ENCODE results near the gene FHAD1. TPM values are rescaled to one million over a fixed set of nuclear protein-coding genes. Genes with fewer than 3 reads are reported as not detected.

Gene FHAD1
- total and polyA plus RNA-seq, 9 of the 15 experiments (the other 6 are each of a cell fraction or from before 2014, with no cell fraction given), result 0.32 to 2.1 (median 1.5) TPM; not detected in 1

- DNase-seq (ENCODE audit: extremely low read depth in 1 of 4, low spot score in 3 of 4) (no peak), FAIRE-seq (no peak), ATAC-seq (no peak)
- TF ChIP-seq CCAR2 (IDR thresholded peaks at IDR 0.05; ENCODE audit: low read depth, low read length), result no peak
- TF ChIP-seq ZNF764 (CRISPR knock-in tag; IDR thresholded peaks at IDR 0.05; ENCODE audit: low read depth), result no peak
- no peak for TF ChIP-seq FOXK1 (CRISPR knock-in tag; IDR thresholded peaks at IDR 0.05; ENCODE audit: borderline replicate concordance)
- no peak for TF ChIP-seq MYBL2 (IDR thresholded peaks at IDR 0.05; ENCODE audit: low read depth)
- TF ChIP-seq MYBL2 (CRISPR knock-in tag; IDR thresholded peaks at IDR 0.05; ENCODE audit: borderline replicate concordance), result no peak
- TF ChIP-seq, protein P1, sequence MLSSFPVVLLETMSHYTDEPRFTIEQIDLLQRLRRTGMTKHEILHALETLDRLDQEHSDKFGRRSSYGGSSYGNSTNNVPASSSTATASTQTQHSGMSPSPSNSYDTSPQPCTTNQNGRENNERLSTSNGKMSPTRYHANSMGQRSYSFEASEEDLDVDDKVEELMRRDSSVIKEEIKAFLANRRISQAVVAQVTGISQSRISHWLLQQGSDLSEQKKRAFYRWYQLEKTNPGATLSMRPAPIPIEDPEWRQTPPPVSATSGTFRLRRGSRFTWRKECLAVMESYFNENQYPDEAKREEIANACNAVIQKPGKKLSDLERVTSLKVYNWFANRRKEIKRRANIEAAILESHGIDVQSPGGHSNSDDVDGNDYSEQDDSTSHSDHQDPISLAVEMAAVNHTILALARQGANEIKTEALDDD (IDR thresholded peaks at IDR 0.05), result no peak
- TF ChIP-seq CREB5 (CRISPR knock-in tag; IDR thresholded peaks at IDR 0.05), result no peak
- no peak for TF ChIP-seq NFE2L1 (tag; IDR thresholded peaks at IDR 0.05; ENCODE audit: borderline replicate concordance, low read depth)
- TF ChIP-seq THRB (CRISPR knock-in tag; conservative IDR thresholded peaks at IDR 0.05), result no peak
- Histone ChIP-seq H3K4me1 (replicated peaks in 1 of 2; ENCODE audit: control insufficient read depth in 2 of 2, insufficient read depth in 2 of 2, low read length in 2 of 2) (peaks cover 6 to 23% of the 10 kb centered on the region in 2 experiments; a peak in 4 of 5 replicates), H3K27me3 (ENCODE audit: control insufficient read depth in 2 of 2, insufficient read depth in 2 of 2, low read length in 2 of 2) (peaks cover 6 to 36% of the 10 kb centered on the region in 2 experiments; a peak in 3 of 5 replicates), H3K9me1 (ENCODE audit: control insufficient read depth, insufficient read depth, low read length) (no peaks in the 10 kb centered on the region), H3K36me3 (ENCODE audit: control insufficient read depth, insufficient read depth, low read length) (no peaks in the 10 kb centered on the region), H4K20me1 (replicated peaks; ENCODE audit: control insufficient read depth, insufficient read depth, low read length) (no peaks in the 10 kb centered on the region; the same call in 1 of the 2 replicates), H3K79me2 (ENCODE audit: control insufficient read depth, insufficient read depth, low read length) (no peaks in the 10 kb centered on the region), H3K9me3 (replicated peaks; ENCODE audit: control insufficient read depth, insufficient read depth, low read depth, low read length) (no peaks in the 10 kb centered on the region), H3K4me2 (ENCODE audit: insufficient read depth, low read length) (no peak overlapping the region), H3K27ac (ENCODE audit: extremely low read depth, low read depth, low read length) (no peak overlapping the region), H2AFZ (ENCODE audit: low read depth, low read length) (no peak overlapping the region), H3K9ac (ENCODE audit: insufficient read depth in 1 of 2, low read depth in 2 of 2, low read length in 2 of 2) (no peak overlapping the region), H3K4me3 (no peak overlapping the region)
- in situ Hi-C loops (cut with MboI), result loop anchor here (5.0 kb wide), 1 partner anchor 104 kb away; the partner anchor contains the start of gene TMEM51
- ChIA-PET POLR2A (interaction anchor here (0.8 kb wide), 1 partner anchor 22 kb away, joined by 4 read pairs; no protein-coding TSS in a partner anchor), CTCF (ENCODE audit: low intra/inter-chr PET ratio) (no interaction called here)
- BruUV-seq (replicated peaks), result no TSS peak
- intact Hi-C loops (cut with micrococcal nuclease), result no loop called here
- WGBS (ENCODE audit: insufficient coverage, low coverage, missing lambda C conversion rate), result 0% methylated on average over 3 of the region's 3 CpGs
Measured at GRCh38 chr1:15256584-15256983, 9.6 kb downstream of the FHAD1 start.

Measured in K562 (cell line).